Measurements from ENCODE around the gene ATF5. TPM values are rescaled to one million over a fixed set of nuclear protein-coding genes. Genes with fewer than 3 reads are reported as not detected.
"Not testable (repeated sequence)": the region's sequence is repeated elsewhere in the genome, so short reads cannot be mapped to it uniquely, and the experiment has no call there.

Gene ATF5
- total RNA-seq, 1 donor from 2014 or later: 14.1 TPM

- TF ChIP-seq CTCF (IDR thresholded peaks at IDR 0.05): no peak
- Histone ChIP-seq H3K4me1 (peaks cover 19% of the 10 kb centered on the region), H3K4me3 (no peak overlapping the region), H3K9me3 (no peaks in the 10 kb centered on the region), H3K36me3 (no peaks in the 10 kb centered on the region), H3K27ac (no peak overlapping the region), H3K27me3 (no peaks in the 10 kb centered on the region)
- ATAC-seq (peak; percentile 54), DNase-seq (no peak)
- intact Hi-C loops (cut with DNase I): no loop called here
Measured at GRCh38 chr19:49954092-49954829, 25.3 kb downstream of the ATF5 start.

- H3K36me3 ChIP-seq: no peaks in the 10 kb centered on the region
- no peaks in the 10 kb centered on the region for H3K27me3 ChIP-seq
- H3K4me1 ChIP-seq: peaks cover 19% of the 10 kb centered on the region
- TF ChIP-seq CTCF (IDR thresholded peaks at IDR 0.05): no peak
- ATAC-seq (no peak), DNase-seq (no peak)
- intact Hi-C loops (cut with DNase I): no loop called here
- H3K9me3 ChIP-seq: no peaks in the 10 kb centered on the region
- H3K4me3 ChIP-seq: no peak overlapping the region
- H3K27ac ChIP-seq: no peak overlapping the region
Measured at GRCh38 chr19:49954933-49955332, 25.9 kb downstream of the ATF5 start.

GRCh38 chr19:49956115-49956495 lies 27.1 kb downstream of the ATF5 start:
- no peak for TF ChIP-seq CTCF (IDR thresholded peaks at IDR 0.05)
- no peak overlapping the region for H3K27ac ChIP-seq

GRCh38 chr19:49957262-49957915 lies 28.4 kb downstream of the ATF5 start:
- intact Hi-C loops (cut with DNase I): no loop called here

More at GRCh38 chr19:49956115-49956495, 27.1 kb downstream of the ATF5 start:
- Histone ChIP-seq H3K27me3 (no peaks in the 10 kb centered on the region), H3K36me3 (no peaks in the 10 kb centered on the region), H3K4me3 (no peak overlapping the region), H3K4me1 (peaks cover 19% of the 10 kb centered on the region), H3K9me3 (no peaks in the 10 kb centered on the region)
- intact Hi-C loops (cut with DNase I): no loop called here
- DNase-seq (no peak), ATAC-seq (no peak)

GRCh38 chr19:49958144-49958543 lies 29.1 kb downstream of the ATF5 start:
- peaks cover 24% of the 10 kb centered on the region for H3K4me1 ChIP-seq
- H3K27ac ChIP-seq; intact Hi-C loops (cut with DNase I); ATAC-seq; H3K36me3 ChIP-seq; H3K27me3 ChIP-seq; DNase-seq; H3K9me3 ChIP-seq; H3K4me3 ChIP-seq: not testable (repeated sequence)

More at GRCh38 chr19:49957262-49957915, 28.4 kb downstream of the ATF5 start:
- Histone ChIP-seq H3K27me3 (no peaks in the 10 kb centered on the region), H3K4me1 (peaks cover 24% of the 10 kb centered on the region), H3K4me3 (no peak overlapping the region), H3K9me3 (no peaks in the 10 kb centered on the region), H3K36me3 (no peaks in the 10 kb centered on the region), H3K27ac (no peak overlapping the region)
- TF ChIP-seq CTCF (IDR thresholded peaks at IDR 0.05): no peak
- ATAC-seq (no peak), DNase-seq (no peak)

DNA sequence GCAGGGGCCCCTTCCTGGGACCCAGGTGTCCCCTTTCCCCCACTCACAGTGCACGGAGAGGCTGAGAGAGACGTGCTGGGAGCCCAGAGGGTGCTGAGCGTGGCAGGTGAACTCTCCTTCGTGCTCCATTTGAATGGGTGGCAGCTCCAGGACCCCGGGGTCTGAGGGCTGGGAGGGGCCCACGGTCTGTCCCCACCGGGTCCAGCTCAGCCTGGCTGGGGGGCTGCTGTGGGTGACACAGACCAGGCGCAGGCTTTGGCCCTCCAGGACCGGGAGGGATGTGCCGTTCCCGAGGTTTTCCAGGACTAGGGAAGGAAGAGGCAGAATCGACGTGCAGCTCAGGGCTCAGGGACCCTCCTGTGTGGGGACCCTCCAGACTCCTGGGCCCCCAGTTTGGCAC lies 29.6 kb downstream of the ATF5 start:
- intact Hi-C loops (cut with DNase I); ATAC-seq; H3K9me3 ChIP-seq; H3K4me3 ChIP-seq; DNase-seq; H3K36me3 ChIP-seq; H3K27me3 ChIP-seq; H3K27ac ChIP-seq: not testable (repeated sequence)
- H3K4me1 ChIP-seq: peaks cover 24% of the 10 kb centered on the region

DNA sequence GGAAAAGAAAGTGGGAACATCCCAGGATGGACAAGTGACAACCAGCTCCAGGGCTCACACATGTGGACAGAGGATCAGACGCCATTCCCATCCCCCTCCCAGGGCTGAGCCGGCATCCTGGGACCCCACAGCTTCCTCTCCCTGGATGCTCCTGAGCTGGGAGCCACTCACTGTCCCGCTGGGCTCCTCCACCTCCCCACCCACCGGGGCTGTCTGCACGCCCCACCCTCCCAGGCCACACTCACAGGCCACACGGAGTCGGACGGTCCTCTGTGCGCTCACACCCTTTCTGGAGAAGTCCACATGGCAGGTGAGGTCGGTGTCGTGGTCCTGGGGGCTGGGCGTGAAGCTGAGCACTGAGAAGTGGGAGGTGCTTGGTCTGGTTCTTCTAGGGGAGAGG lies 30.9 kb downstream of the ATF5 start:
- ATAC-seq; H3K27me3 ChIP-seq; H3K36me3 ChIP-seq; H3K9me3 ChIP-seq; H3K4me3 ChIP-seq; DNase-seq; intact Hi-C loops (cut with DNase I); H3K27ac ChIP-seq: not testable (repeated sequence)
- peaks cover 13% of the 10 kb centered on the region for H3K4me1 ChIP-seq

DNA sequence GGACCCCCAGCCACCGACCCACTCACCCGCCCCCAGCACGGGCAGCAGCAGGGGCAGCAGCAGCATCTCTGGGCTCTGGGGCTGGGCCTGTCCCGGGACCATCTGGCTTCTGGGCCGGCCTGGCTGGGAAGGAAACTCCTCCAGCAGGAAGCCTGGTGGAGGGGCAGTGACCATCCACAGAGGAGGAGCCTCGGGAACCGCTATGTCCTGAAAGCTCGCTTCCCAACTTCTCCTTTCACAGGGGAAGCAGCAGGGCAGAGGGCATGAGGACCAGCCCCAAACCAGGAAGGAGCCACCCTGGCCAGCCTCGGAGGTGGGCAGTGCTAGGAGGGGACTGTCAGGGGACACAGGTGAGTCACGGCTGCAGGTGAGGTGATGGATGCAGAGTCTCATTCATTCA lies 32.0 kb downstream of the ATF5 start, which contains the start of gene SIGLEC11:
Gene SIGLEC11 (minus strand): TSS at position 193 of the 400 bp plus-strand sequence. CDS start 91 bp downstream, at position 102.
- H3K27me3 ChIP-seq; DNase-seq; H3K27ac ChIP-seq; H3K4me1 ChIP-seq; H3K36me3 ChIP-seq; H3K4me3 ChIP-seq; H3K9me3 ChIP-seq; intact Hi-C loops (cut with DNase I): not testable (repeated sequence)
- peak; percentile 90 for ATAC-seq
